ENCODE results near the gene HCN2. TPM values are rescaled to one million over a fixed set of nuclear protein-coding genes. Genes with fewer than 3 reads are reported as not detected.

The HCN2 gene
- total and polyA plus RNA-seq, 2 of the 13 experiments (the other 11 are each of a cell fraction or from before 2014, with no cell fraction given): 0.01 TPM; not detected in 1

DNA sequence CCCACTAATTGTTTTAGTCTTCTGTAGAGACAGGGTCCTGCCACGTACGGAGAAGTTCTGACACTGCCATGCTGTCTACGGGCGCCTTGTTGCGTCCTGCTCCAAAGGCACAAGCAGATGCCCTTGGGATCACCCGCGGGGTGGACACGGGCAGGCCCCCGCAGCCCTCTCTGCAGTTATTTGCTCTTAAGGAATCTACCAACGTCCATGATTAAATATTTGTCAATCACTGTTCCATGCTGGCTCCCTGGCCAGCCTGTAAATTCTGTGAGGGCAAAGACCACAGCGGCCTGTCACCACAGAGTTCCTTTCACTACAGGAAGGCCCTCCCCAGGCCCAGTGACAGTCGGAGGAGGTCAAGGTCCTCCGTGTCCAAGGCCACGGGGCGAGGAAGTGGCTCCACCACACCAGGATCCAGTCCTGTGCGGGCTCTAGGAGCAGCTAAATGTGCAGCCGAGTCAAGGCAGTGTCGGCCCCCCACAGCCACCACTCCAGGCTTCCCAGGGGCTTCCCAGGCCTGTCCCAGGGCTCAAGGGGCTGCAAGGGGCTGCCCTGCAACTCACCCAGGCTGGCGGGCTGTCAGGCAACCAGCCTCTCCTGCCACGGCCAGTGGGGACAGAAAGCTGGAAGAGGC is 71.2 kb downstream of the HCN2 start (continued):
- TF ChIP-seq DPF2 (CRISPR knock-in tag; IDR thresholded peaks at IDR 0.05; ENCODE audit: borderline replicate concordance, low read depth) (peak; percentile 56; the same call in 1 of the 2 replicates), ZNF740 (CRISPR knock-in tag; IDR thresholded peaks at IDR 0.05) (no peak), ZBTB2 (CRISPR knock-in tag; IDR thresholded peaks at IDR 0.05; ENCODE audit: low read depth) (no peak), MED1 (CRISPR knock-in tag; IDR thresholded peaks at IDR 0.05) (peak; percentile 94), JUND (CRISPR knock-in tag; IDR thresholded peaks at IDR 0.05) (0 out of 2 replicates have a peak, but pooled peaks have one; percentile 34), ZNF670 (CRISPR knock-in tag; IDR thresholded peaks at IDR 0.05; ENCODE audit: borderline replicate concordance) (no peak), TOE1 (CRISPR knock-in tag; IDR thresholded peaks at IDR 0.05) (no peak), PCBP1 (IDR thresholded peaks at IDR 0.05; ENCODE audit: borderline replicate concordance, low read depth, low read length) (no peak), KAT7 (CRISPR knock-in tag; IDR thresholded peaks at IDR 0.05; ENCODE audit: borderline replicate concordance) (no peak; the same call in 1 of the 2 replicates), MNT (IDR thresholded peaks at IDR 0.05) (peak; percentile 60), STAT6 (CRISPR knock-in tag; IDR thresholded peaks at IDR 0.05; ENCODE audit: borderline replicate concordance) (no peak), SALL1 (CRISPR knock-in tag; IDR thresholded peaks at IDR 0.05) (peak; percentile 95), AKAP8 (CRISPR knock-in tag; IDR thresholded peaks at IDR 0.05) (peak; percentile 99), RCOR2 (CRISPR knock-in tag; IDR thresholded peaks at IDR 0.05) (peak; percentile 59; the same call in 1 of the 2 replicates), U2AF1 (optimal IDR thresholded peaks at IDR 0.05; ENCODE audit: low read depth, low read length) (no peak), ZFP82 (CRISPR knock-in tag; IDR thresholded peaks at IDR 0.05; ENCODE audit: borderline replicate concordance) (no peak), ZNF616 (CRISPR knock-in tag; IDR thresholded peaks at IDR 0.05; ENCODE audit: low read depth) (no peak), FOXO1 (CRISPR knock-in tag; IDR thresholded peaks at IDR 0.05) (peak; percentile 76), RBAK (CRISPR knock-in tag; IDR thresholded peaks at IDR 0.05) (no peak), SMAD1 (CRISPR knock-in tag; IDR thresholded peaks at IDR 0.05; ENCODE audit: borderline replicate concordance, low read depth) (no peak)
- TF ChIP-seq, protein P1, sequence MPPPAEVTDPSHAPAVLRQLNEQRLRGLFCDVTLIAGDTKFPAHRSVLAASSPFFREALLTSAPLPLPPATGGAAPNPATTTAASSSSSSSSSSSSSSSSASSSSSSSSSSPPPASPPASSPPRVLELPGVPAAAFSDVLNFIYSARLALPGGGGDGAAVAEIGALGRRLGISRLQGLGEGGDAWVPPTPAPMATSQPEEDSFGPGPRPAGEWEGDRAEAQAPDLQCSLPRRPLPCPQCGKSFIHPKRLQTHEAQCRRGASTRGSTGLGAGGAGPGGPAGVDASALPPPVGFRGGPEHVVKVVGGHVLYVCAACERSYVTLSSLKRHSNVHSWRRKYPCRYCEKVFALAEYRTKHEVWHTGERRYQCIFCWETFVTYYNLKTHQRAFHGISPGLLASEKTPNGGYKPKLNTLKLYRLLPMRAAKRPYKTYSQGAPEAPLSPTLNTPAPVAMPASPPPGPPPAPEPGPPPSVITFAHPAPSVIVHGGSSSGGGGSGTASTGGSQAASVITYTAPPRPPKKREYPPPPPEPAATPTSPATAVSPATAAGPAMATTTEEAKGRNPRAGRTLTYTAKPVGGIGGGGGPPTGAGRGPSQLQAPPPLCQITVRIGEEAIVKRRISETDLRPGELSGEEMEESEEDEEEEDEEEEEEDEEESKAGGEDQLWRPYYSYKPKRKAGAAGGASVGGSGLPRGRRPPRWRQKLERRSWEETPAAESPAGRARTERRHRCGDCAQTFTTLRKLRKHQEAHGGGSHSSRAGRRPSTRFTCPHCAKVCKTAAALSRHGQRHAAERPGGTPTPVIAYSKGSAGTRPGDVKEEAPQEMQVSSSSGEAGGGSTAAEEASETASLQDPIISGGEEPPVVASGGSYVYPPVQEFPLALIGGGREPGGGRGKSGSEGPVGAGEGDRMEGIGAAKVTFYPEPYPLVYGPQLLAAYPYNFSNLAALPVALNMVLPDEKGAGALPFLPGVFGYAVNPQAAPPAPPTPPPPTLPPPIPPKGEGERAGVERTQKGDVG (CRISPR knock-in tag; IDR thresholded peaks at IDR 0.05; ENCODE audit: borderline replicate concordance): peak; percentile 67; the same call in 1 of the 2 replicates

Data from HepG2 (cell line).